Neural cell (in vitro differentiated cells): ENCODE measurements around the gene RUSF1. TPM values are rescaled to one million over a fixed set of nuclear protein-coding genes. Genes with fewer than 3 reads are reported as not detected.
"Not testable (repeated sequence)": the region's sequence is repeated elsewhere in the genome, so short reads cannot be mapped to it uniquely, and the experiment has no call there.

Experiments
- H2AFZ ChIP-seq: fragments of 200-600, 300-800 bp; sonication (generic), shearing (Covaris generic); 2 replicates; pipeline ENCODE4 v1.6.0; 2014; ENCODE audit warnings: low read depth, mild to moderate bottlenecking, antibody characterized with exemption, low read length, moderate library complexity
- H3F3A ChIP-seq: fragments of 200-600 bp; shearing (Covaris generic); 2 replicates; pipeline ENCODE4 v1.6.1; 2016; ENCODE audit warnings: mild to moderate bottlenecking, moderate library complexity, mixed read lengths, antibody characterized with exemption, low read length; ENCODE audit not compliant: insufficient read depth, poor library complexity, severe bottlenecking
- H3K27ac ChIP-seq: fragments of 200-600, 300-800 bp; sonication (generic), shearing (Covaris generic); 2 replicates; pipeline ENCODE4 v1.5.1; 2014; ENCODE audit warnings: mild to moderate bottlenecking, low read length, moderate library complexity
- H3K27me3 ChIP-seq: fragments of 300-800, 200-600 bp; sonication (generic), shearing (Covaris generic); 2 replicates; pipeline ENCODE4 v1.6.0; 2014; ENCODE audit warnings: mild to moderate bottlenecking, low read depth, low read length, moderate library complexity; ENCODE audit not compliant: insufficient read depth
- H3K36me3 ChIP-seq: fragments of 300-800, 200-600 bp; sonication (generic), shearing (Covaris generic); 2 replicates; pipeline ENCODE4 v1.5.1; 2014; ENCODE audit warnings: mild to moderate bottlenecking, antibody characterized with exemption, low read length, moderate library complexity; ENCODE audit not compliant: insufficient read depth
- H3K4me2 ChIP-seq: fragments of 300-800, 200-600 bp; sonication (generic), shearing (Covaris generic); 2 replicates; pipeline ENCODE4 v1.6.0; 2014; ENCODE audit warnings: mild to moderate bottlenecking, low read length
- H3K4me3 ChIP-seq: fragments of 300-800, 200-600 bp; sonication (generic), shearing (Covaris generic); 2 replicates; pipeline ENCODE4 v1.5.1; 2014; ENCODE audit warnings: mild to moderate bottlenecking, low read length, moderate library complexity
- H3K79me2 ChIP-seq: fragments of 200-600 bp; shearing (Covaris generic); replicated peaks from 2 replicates; pipeline ENCODE4 v1.6.0; 2014; ENCODE audit warnings: mild to moderate bottlenecking, low read length, moderate library complexity; ENCODE audit not compliant: insufficient read depth
- H3K9ac ChIP-seq: fragments of 300-800, 200-600 bp; sonication (generic), shearing (Covaris generic); 2 replicates; pipeline ENCODE4 v1.6.1; 2016; ENCODE audit warnings: mild to moderate bottlenecking, low read length, mixed read lengths
- H3K9me2 ChIP-seq: fragments of 200-600 bp; shearing (Covaris generic); 2 replicates; pipeline ENCODE4 v1.6.1; 2016; ENCODE audit warnings: mild to moderate bottlenecking, low read length, mixed read lengths; ENCODE audit not compliant: insufficient read depth
- H3K9me3 ChIP-seq: fragments of 200-600, 300-800 bp; sonication (generic), shearing (Covaris generic); 2 replicates; pipeline ENCODE4 v1.6.1; 2016; ENCODE audit warnings: mild to moderate bottlenecking, mixed run types, low read length, moderate library complexity, mixed read lengths
- H4K20me1 ChIP-seq: fragments of 200-600 bp; shearing (Covaris generic); 2 replicates; pipeline ENCODE4 v1.6.1; 2016; ENCODE audit warnings: mild to moderate bottlenecking, mixed run types; ENCODE audit not compliant: insufficient read depth
- CTCF ChIP-seq: fragments of 450-650 bp; IDR thresholded peaks from 2 replicates; pipeline ENCODE4 v1.5.1; 2014; ENCODE audit warnings: antibody characterized with exemption, mild to moderate bottlenecking, moderate library complexity; ENCODE audit not compliant: poor library complexity, severe bottlenecking
- EP300 ChIP-seq: fragments of 450-650 bp; conservative IDR thresholded peaks from 2 replicates; pipeline ENCODE4 v1.6.1; 2014; ENCODE audit warnings: antibody characterized with exemption, mild to moderate bottlenecking, moderate library complexity; ENCODE audit not compliant: poor library complexity, severe bottlenecking
- EZH2 ChIP-seq: fragments of 200-600, 300-800 bp; shearing (Covaris generic), sonication (generic); IDR thresholded peaks from 2 replicates; pipeline ENCODE4 v1.6.1; 2014; ENCODE audit warnings: antibody characterized with exemption, low read length, borderline replicate concordance, mild to moderate bottlenecking; ENCODE audit not compliant: insufficient read depth, poor library complexity, severe bottlenecking
- MXI1 ChIP-seq: fragments of 450-650 bp; conservative IDR thresholded peaks from 2 replicates; pipeline ENCODE4 v1.6.1; 2014; ENCODE audit warnings: antibody characterized with exemption, mild to moderate bottlenecking; ENCODE audit not compliant: poor library complexity, severe bottlenecking
- POLR2AphosphoS5 ChIP-seq: IDR thresholded peaks from 2 replicates; pipeline ENCODE4 v1.6.1; 2012
- RAD21 ChIP-seq: fragments of 450-650 bp; conservative IDR thresholded peaks from 2 replicates; pipeline ENCODE4 v1.6.1; 2014; ENCODE audit warnings: antibody characterized with exemption, mild to moderate bottlenecking, moderate library complexity
- SMC3 ChIP-seq: fragments of 450-650 bp; conservative IDR thresholded peaks from 2 replicates; pipeline ENCODE4 v1.6.1; 2014; ENCODE audit warnings: antibody characterized with exemption, mild to moderate bottlenecking, moderate library complexity; ENCODE audit not compliant: poor library complexity
- TAF1 ChIP-seq: IDR thresholded peaks from 2 replicates; pipeline ENCODE4 v1.6.1; 2012; ENCODE audit warnings: low read depth
- polyA minus RNA-seq: library from RNA; depleted of rRNA, polyadenylated mRNA; stranded (reverse); fragments of >200 nt; gene quantifications from 2 replicates; pipeline ENCODE4 v1.2.3, GENCODE V29; 2014
- polyA plus RNA-seq: library from polyadenylated mRNA; depleted of rRNA; stranded (reverse); fragments of >200 nt; gene quantifications from 2 replicates; pipeline ENCODE4 v1.2.3, GENCODE V29; 2014
- TF ChIP-seq, protein P1 (sequence below): IDR thresholded peaks from 2 replicates; pipeline ENCODE4 v1.6.1; 2012; ENCODE audit warnings: borderline replicate concordance

Gene RUSF1
- 108 and 132 TPM in 2 replicates for polyA plus RNA-seq
- 53.3 and 62.3 TPM in 2 replicates for polyA minus RNA-seq

- peak within 1 kb of the TSS; percentile 91 for H3K9ac ChIP-seq
- peak within 1 kb of the TSS; percentile 81 for H3K27ac ChIP-seq
- peak; percentile 60 for TF ChIP-seq EP300
- no peak for TF ChIP-seq CTCF
- no peak for TF ChIP-seq EZH2
- TF ChIP-seq SMC3: peak; percentile 22
- peak; percentile 93 for TF ChIP-seq MXI1
- TF ChIP-seq, protein P1, sequence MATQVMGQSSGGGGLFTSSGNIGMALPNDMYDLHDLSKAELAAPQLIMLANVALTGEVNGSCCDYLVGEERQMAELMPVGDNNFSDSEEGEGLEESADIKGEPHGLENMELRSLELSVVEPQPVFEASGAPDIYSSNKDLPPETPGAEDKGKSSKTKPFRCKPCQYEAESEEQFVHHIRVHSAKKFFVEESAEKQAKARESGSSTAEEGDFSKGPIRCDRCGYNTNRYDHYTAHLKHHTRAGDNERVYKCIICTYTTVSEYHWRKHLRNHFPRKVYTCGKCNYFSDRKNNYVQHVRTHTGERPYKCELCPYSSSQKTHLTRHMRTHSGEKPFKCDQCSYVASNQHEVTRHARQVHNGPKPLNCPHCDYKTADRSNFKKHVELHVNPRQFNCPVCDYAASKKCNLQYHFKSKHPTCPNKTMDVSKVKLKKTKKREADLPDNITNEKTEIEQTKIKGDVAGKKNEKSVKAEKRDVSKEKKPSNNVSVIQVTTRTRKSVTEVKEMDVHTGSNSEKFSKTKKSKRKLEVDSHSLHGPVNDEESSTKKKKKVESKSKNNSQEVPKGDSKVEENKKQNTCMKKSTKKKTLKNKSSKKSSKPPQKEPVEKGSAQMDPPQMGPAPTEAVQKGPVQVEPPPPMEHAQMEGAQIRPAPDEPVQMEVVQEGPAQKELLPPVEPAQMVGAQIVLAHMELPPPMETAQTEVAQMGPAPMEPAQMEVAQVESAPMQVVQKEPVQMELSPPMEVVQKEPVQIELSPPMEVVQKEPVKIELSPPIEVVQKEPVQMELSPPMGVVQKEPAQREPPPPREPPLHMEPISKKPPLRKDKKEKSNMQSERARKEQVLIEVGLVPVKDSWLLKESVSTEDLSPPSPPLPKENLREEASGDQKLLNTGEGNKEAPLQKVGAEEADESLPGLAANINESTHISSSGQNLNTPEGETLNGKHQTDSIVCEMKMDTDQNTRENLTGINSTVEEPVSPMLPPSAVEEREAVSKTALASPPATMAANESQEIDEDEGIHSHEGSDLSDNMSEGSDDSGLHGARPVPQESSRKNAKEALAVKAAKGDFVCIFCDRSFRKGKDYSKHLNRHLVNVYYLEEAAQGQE: peak; percentile 13
- peak; percentile 79 for TF ChIP-seq POLR2AphosphoS5
- TF ChIP-seq RAD21: no peak
- no peak for TF ChIP-seq TAF1
- H2AFZ ChIP-seq: peak within 1 kb of the TSS; percentile 47
- H3K4me2 ChIP-seq: peak within 1 kb of the TSS; percentile 86
- peaks cover 9% of the 10 kb centered on the region for H3K79me2 ChIP-seq
- no peaks in the 10 kb centered on the region for H3F3A ChIP-seq
- no peaks in the 10 kb centered on the region for H3K36me3 ChIP-seq
- no peaks in the 10 kb centered on the region for H4K20me1 ChIP-seq
- H3K27me3 ChIP-seq: no peaks in the 10 kb centered on the region
- H3K4me3 ChIP-seq: peak within 1 kb of the TSS; percentile 86
- H3K9me3 ChIP-seq: no peaks in the 10 kb centered on the region
- H3K9me2 ChIP-seq: no peaks in the 10 kb centered on the region
These were observed at the start of gene RUSF1 for GRCh38 chr16:31507929-31508705. TSS of gene RUSF1 (minus strand) at chr16:31508391. CDS start at chr16:31508373, 18 bp downstream.

- no peaks in the 10 kb centered on the region for H3K9me3 ChIP-seq
- TF ChIP-seq CTCF (no peak), RAD21 (no peak), MXI1 (no peak), POLR2AphosphoS5 (no peak), EZH2 (no peak), SMC3 (no peak), TAF1 (no peak), EP300 (no peak)
- TF ChIP-seq, protein P1: no peak
These were observed 34.6 kb upstream of the RUSF1 start for GRCh38 chr16:31542763-31543162.

DNA sequence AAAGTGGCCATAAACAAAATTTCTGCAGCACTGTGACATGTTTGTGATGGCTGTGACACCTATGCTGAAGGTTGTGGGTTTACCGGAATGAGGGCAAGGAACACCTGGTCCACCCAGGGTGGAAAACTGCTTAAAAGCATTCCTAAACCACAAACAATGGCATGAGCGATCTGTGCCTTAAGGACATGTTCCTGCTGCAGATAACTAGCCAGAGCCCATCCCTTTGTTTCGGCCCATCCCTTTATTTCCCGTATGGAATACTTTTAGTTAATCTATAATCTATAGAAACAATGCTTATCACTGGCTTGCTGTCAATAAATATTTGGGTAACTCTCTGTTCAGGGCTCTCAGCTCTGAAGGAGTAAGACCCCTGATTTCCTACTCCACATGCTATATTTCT, 31.6 kb upstream of the RUSF1 start:
- H3K27ac ChIP-seq, H3K9ac ChIP-seq, H3K9me3 ChIP-seq, H3K27me3 ChIP-seq, H3K79me2 ChIP-seq, H3K4me3 ChIP-seq, H3K36me3 ChIP-seq, H3K4me2 ChIP-seq, H2AFZ ChIP-seq, H3F3A ChIP-seq, H3K9me2 ChIP-seq, H4K20me1 ChIP-seq: not testable (repeated sequence)

More at GRCh38 chr16:31542763-31543162, 34.6 kb upstream of the RUSF1 start:
- Histone ChIP-seq H3K9ac (no peak overlapping the region), H3F3A (no peaks in the 10 kb centered on the region), H3K79me2 (no peaks in the 10 kb centered on the region), H3K9me2 (no peaks in the 10 kb centered on the region), H4K20me1 (no peaks in the 10 kb centered on the region), H3K27me3 (no peaks in the 10 kb centered on the region), H3K4me2 (no peak overlapping the region), H3K36me3 (no peaks in the 10 kb centered on the region), H2AFZ (no peak overlapping the region), H3K27ac (no peak overlapping the region), H3K4me3 (no peak overlapping the region)
